OCI-LY7 (cell line): Measurements from ENCODE around the gene PPP3CA.

ENCODE experiments used
- CTCF ChIP-seq: fragments of 200-600 bp; sonication (generic); conservative IDR thresholded peaks from 2 replicates; pipeline ENCODE4 v1.5.1; 2014; ENCODE audit warnings: mild to moderate bottlenecking, antibody characterized with exemption, low read length, moderate library complexity, mixed read lengths
- EZH2phosphoT487 ChIP-seq: fragments of 200-600 bp; sonication (generic); IDR thresholded peaks from 2 replicates; pipeline ENCODE4 v1.6.1; 2018; ENCODE audit warnings: low read depth, borderline replicate concordance, mild to moderate bottlenecking, mixed run types, antibody characterized with exemption, low read length, moderate library complexity, mixed read lengths

- TF ChIP-seq CTCF (no peak), EZH2phosphoT487 (no peak)
These were observed 40.3 kb downstream of the PPP3CA start for GRCh38 chr4:101306764-101307615.
